HCT116 (cell line): Measurements from ENCODE around the gene PSME4.

ENCODE experiments used
- EZH2 ChIP-seq: fragments of 200-600 bp; sonication (generic); IDR thresholded peaks from 2 replicates; pipeline ENCODE4 v1.6.1; 2017; ENCODE audit warnings: antibody characterized with exemption, mixed run types
- EZH2phosphoT487 ChIP-seq: fragments of 200-600 bp; IDR thresholded peaks from 2 replicates; pipeline ENCODE4 v1.6.1; 2018; ENCODE audit warnings: antibody characterized with exemption, borderline replicate concordance
- POLR2AphosphoS5 ChIP-seq: IDR thresholded peaks from 2 replicates; pipeline ENCODE4 v1.6.1; 2011; ENCODE audit warnings: mild to moderate bottlenecking, low read depth, low read length, moderate library complexity
- RAD21 ChIP-seq: IDR thresholded peaks from 2 replicates; pipeline ENCODE4 v1.6.1; 2012; ENCODE audit warnings: low read depth, mild to moderate bottlenecking
- SP1 ChIP-seq: IDR thresholded peaks from 2 replicates; pipeline ENCODE4 v1.6.1; 2012; ENCODE audit warnings: low read depth
- SRF ChIP-seq: IDR thresholded peaks from 2 replicates; pipeline ENCODE4 v1.6.1; 2012; ENCODE audit warnings: low read depth
- TF ChIP-seq, protein P1 (sequence below), 3 experiments: fragments of 200-600 bp in 1 of 3; sonication (generic) in 1 of 3; IDR thresholded peaks in 2 of 3; conservative IDR thresholded peaks in 1 of 3; 2 replicates each; pipeline ENCODE4 v1.5.1; 2012 to 2017; ENCODE audit warnings: low read depth in 2 of 3, low read length in 2 of 3, antibody characterized with exemption in 1 of 3, borderline replicate concordance in 1 of 3, control low read depth in 1 of 3, mild to moderate bottlenecking in 1 of 3, mixed read lengths in 1 of 3, mixed run types in 1 of 3, moderate library complexity in 1 of 3; ENCODE audit not compliant: insufficient read depth in 1 of 3

- TF ChIP-seq, protein P1, sequence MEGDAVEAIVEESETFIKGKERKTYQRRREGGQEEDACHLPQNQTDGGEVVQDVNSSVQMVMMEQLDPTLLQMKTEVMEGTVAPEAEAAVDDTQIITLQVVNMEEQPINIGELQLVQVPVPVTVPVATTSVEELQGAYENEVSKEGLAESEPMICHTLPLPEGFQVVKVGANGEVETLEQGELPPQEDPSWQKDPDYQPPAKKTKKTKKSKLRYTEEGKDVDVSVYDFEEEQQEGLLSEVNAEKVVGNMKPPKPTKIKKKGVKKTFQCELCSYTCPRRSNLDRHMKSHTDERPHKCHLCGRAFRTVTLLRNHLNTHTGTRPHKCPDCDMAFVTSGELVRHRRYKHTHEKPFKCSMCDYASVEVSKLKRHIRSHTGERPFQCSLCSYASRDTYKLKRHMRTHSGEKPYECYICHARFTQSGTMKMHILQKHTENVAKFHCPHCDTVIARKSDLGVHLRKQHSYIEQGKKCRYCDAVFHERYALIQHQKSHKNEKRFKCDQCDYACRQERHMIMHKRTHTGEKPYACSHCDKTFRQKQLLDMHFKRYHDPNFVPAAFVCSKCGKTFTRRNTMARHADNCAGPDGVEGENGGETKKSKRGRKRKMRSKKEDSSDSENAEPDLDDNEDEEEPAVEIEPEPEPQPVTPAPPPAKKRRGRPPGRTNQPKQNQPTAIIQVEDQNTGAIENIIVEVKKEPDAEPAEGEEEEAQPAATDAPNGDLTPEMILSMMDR (IDR thresholded peaks at IDR 0.05 in 2 of 3, conservative IDR thresholded peaks at IDR 0.05 in 1 of 3; ENCODE audit: borderline replicate concordance in 1 of 3, insufficient read depth in 1 of 3, low read depth in 2 of 3, low read length in 2 of 3), result no peak
- TF ChIP-seq RAD21 (no peak), EZH2 (no peak), SRF (no peak), POLR2AphosphoS5 (no peak), SP1 (no peak), EZH2phosphoT487 (no peak)
Observed at GRCh38 chr2:53913721-53914120, 57.1 kb downstream of the PSME4 start.
